CD4-positive, alpha-beta T cell (primary cell): Measurements from ENCODE around the gene ALPL. TPM values are rescaled to one million over a fixed set of nuclear protein-coding genes. Genes with fewer than 3 reads are reported as not detected.

Experiments
- ATAC-seq: fragments of 200-7000 bp; cut with Tn5 transposase; one replicate; pipeline ENCODE4 v1.10.0; 2022; ENCODE audit warnings: mild to moderate bottlenecking; ENCODE audit not compliant: poor library complexity
- CTCF ChIA-PET: fragments of 350-600 bp; sonication (Branson Sonifier 250); formaldehyde crosslinking; loops from one replicate; lab custom pipeline; 2021; ENCODE audit warnings: antibody characterized with exemption, inconsistent platforms; lab: Charles Lee
- POLR2A ChIA-PET: fragments of 350-600 bp; sonication (Branson Sonifier 250); formaldehyde crosslinking; loops from one replicate; lab custom pipeline; 2021; ENCODE audit warnings: antibody characterized with exemption, inconsistent platforms; lab: Charles Lee
- DNase-seq, 14 experiments: peaks; one replicate each; pipeline ENCODE4 v3.0.0-alpha.2; 2013 to 2020; ENCODE audit warnings: mixed read lengths in 2 of 14
- H3K27ac ChIP-seq, 2 donors: one replicate each; pipeline versions ENCODE4 v1.5.1 to v1.7.0; 2013; ENCODE audit warnings: low read length in 2 of 2, low read depth in 1 of 2, mild to moderate bottlenecking in 1 of 2
- H3K27me3 ChIP-seq, 2 experiments: 1 replicate in 1 of 2; 2 replicates in 1 of 2; pipeline versions ENCODE4 v1.6.1 to v1.7.0; 2013; ENCODE audit warnings: low read length in 2 of 2, control low read depth in 1 of 2, mild to moderate bottlenecking in 1 of 2, moderate library complexity in 1 of 2; ENCODE audit not compliant: insufficient read depth in 2 of 2, control insufficient read depth in 1 of 2
- H3K36me3 ChIP-seq: one replicate; pipeline ENCODE4 v1.6.1; 2013; ENCODE audit warnings: low read length, control low read depth; ENCODE audit not compliant: insufficient read depth
- H3K4me1 ChIP-seq: one replicate; pipeline ENCODE4 v1.6.1; 2013; ENCODE audit warnings: low read length, control low read depth; ENCODE audit not compliant: insufficient read depth
- H3K4me3 ChIP-seq: one replicate; pipeline ENCODE4 v1.5.1; 2013; ENCODE audit warnings: mild to moderate bottlenecking, low read length, moderate library complexity
- H3K9me3 ChIP-seq, 2 experiments: 1 replicate in 1 of 2; 2 replicates in 1 of 2; pipeline versions ENCODE4 v1.6.1 to v1.7.0; 2013; ENCODE audit warnings: low read length in 2 of 2, mild to moderate bottlenecking in 2 of 2, control low read depth in 1 of 2, moderate library complexity in 1 of 2; ENCODE audit not compliant: control insufficient read depth in 1 of 2, insufficient read depth in 1 of 2
- H3K27ac Mint-ChIP-seq: one replicate; pipeline ENCODE4 v1.8.0; 2020; ENCODE audit warnings: mixed read lengths
- H3K27me3 Mint-ChIP-seq: one replicate; pipeline ENCODE4 v1.8.0; 2021; ENCODE audit warnings: mixed read lengths
- H3K36me3 Mint-ChIP-seq: one replicate; pipeline ENCODE4 v1.8.0; 2021; ENCODE audit warnings: low read depth, mixed read lengths
- H3K4me1 Mint-ChIP-seq: one replicate; pipeline ENCODE4 v1.8.0; 2021; ENCODE audit warnings: low read depth, mixed read lengths
- H3K4me3 Mint-ChIP-seq: one replicate; pipeline ENCODE4 v1.8.0; 2020; ENCODE audit warnings: mild to moderate bottlenecking, mixed read lengths
- H3K9me3 Mint-ChIP-seq: one replicate; pipeline ENCODE4 v1.8.0; 2020; ENCODE audit warnings: mixed read lengths
- intact Hi-C, 2 experiments: fragments of 100-400 bp; cut with DNase I in 1 of 2; cut with micrococcal nuclease in 1 of 2; formaldehyde crosslinking; loops; one replicate each; pipeline versions ENCODE4 v1.15.1 to v1.9.0; 2023 to 2025; cut with DNase I, micrococcal nuclease
- total RNA-seq, 174 experiments: library from RNA in 2 of 174; stranded (reverse) in 2 of 174; gene quantifications; one replicate each; pipeline ENCODE4 v1.2.3 and lab custom pipeline; 2021 to 2026
- TF ChIP-seq, protein P1 (sequence below): fragments of 200-600 bp; IDR thresholded peaks from one replicate; pipeline ENCODE4 v1.8.0; 2022; ENCODE audit warnings: antibody characterized with exemption, mild to moderate bottlenecking

ALPL gene
- total RNA-seq, 2 experiments from 2014 or later: not detected

GRCh38 chr1:21541329-21541728, 32.1 kb downstream of the ALPL start:
- ChIA-PET POLR2A (no interaction called here), CTCF (no interaction called here)
- ATAC-seq (no peak), DNase-seq (no peak)
- H3K36me3 Mint-ChIP-seq: no peaks in the 10 kb centered on the region
- no peak overlapping the region for H3K4me3 ChIP-seq
- peaks cover 47% of the 10 kb centered on the region for H3K27me3 Mint-ChIP-seq
- peaks cover 7 to 11% of the 10 kb centered on the region in 2 experiments for H3K27me3 ChIP-seq
- H3K9me3 ChIP-seq: peaks cover 0 to 4% of the 10 kb centered on the region in 2 experiments
- H3K27ac ChIP-seq: no peak overlapping the region
- no peaks in the 10 kb centered on the region for H3K9me3 Mint-ChIP-seq
- H3K4me1 Mint-ChIP-seq: no peaks in the 10 kb centered on the region
- TF ChIP-seq, protein P1, sequence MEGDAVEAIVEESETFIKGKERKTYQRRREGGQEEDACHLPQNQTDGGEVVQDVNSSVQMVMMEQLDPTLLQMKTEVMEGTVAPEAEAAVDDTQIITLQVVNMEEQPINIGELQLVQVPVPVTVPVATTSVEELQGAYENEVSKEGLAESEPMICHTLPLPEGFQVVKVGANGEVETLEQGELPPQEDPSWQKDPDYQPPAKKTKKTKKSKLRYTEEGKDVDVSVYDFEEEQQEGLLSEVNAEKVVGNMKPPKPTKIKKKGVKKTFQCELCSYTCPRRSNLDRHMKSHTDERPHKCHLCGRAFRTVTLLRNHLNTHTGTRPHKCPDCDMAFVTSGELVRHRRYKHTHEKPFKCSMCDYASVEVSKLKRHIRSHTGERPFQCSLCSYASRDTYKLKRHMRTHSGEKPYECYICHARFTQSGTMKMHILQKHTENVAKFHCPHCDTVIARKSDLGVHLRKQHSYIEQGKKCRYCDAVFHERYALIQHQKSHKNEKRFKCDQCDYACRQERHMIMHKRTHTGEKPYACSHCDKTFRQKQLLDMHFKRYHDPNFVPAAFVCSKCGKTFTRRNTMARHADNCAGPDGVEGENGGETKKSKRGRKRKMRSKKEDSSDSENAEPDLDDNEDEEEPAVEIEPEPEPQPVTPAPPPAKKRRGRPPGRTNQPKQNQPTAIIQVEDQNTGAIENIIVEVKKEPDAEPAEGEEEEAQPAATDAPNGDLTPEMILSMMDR: no peak
- no peaks in the 10 kb centered on the region for H3K36me3 ChIP-seq
- intact Hi-C loops: no loop called here
- H3K4me3 Mint-ChIP-seq: no peak overlapping the region
- no peaks in the 10 kb centered on the region for H3K4me1 ChIP-seq
- H3K27ac Mint-ChIP-seq: no peak overlapping the region

GRCh38 chr1:21541835-21542234, 32.6 kb downstream of the ALPL start:
- Histone ChIP-seq H3K9me3 (peaks cover 0 to 4% of the 10 kb centered on the region in 2 experiments), H3K27ac (no peak overlapping the region), H3K4me3 (no peak overlapping the region), H3K4me1 (no peaks in the 10 kb centered on the region), H3K27me3 (peaks cover 7 to 11% of the 10 kb centered on the region in 2 experiments), H3K36me3 (no peaks in the 10 kb centered on the region)
- Mint-ChIP-seq H3K27ac (no peak overlapping the region), H3K27me3 (peaks cover 46% of the 10 kb centered on the region), H3K4me3 (no peak overlapping the region), H3K4me1 (no peaks in the 10 kb centered on the region), H3K9me3 (no peaks in the 10 kb centered on the region), H3K36me3 (no peaks in the 10 kb centered on the region)
- TF ChIP-seq, protein P1: no peak
- intact Hi-C loops: no loop called here
- ChIA-PET CTCF (no interaction called here), POLR2A (no interaction called here)
- no peak for ATAC-seq
- DNase-seq: no peak

DNA sequence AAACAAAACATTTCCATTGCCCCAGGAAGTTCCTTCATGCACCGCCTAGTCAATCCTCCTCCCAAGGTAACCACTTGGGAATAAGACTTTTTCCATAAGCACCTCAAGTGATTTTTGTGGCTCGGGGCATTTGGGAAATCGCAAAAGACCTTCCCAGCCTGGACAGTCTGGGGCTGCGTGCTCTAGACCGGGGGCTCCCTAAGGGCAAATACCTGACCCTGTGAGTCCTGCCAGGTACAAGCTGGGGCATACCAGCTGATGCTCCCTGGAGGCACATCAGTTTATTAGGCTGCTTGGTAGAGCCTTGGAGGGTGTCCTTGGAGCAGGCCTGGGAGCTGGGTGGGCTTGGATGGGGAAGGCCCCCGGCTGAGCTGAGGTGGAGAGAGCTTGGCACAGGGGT, 34.4 kb downstream of the ALPL start:
- no peak overlapping the region for H3K4me3 ChIP-seq
- no peak for DNase-seq
- ChIA-PET CTCF (no interaction called here), POLR2A (no interaction called here)
- H3K36me3 ChIP-seq: no peaks in the 10 kb centered on the region
- no peak for ATAC-seq
- H3K27me3 Mint-ChIP-seq: peaks cover 39% of the 10 kb centered on the region
- intact Hi-C loops: no loop called here
- H3K9me3 ChIP-seq: peaks cover 0 to under 1% of the 10 kb centered on the region in 2 experiments
- H3K9me3 Mint-ChIP-seq: no peaks in the 10 kb centered on the region
- TF ChIP-seq, protein P1: no peak
- H3K4me1 ChIP-seq: no peaks in the 10 kb centered on the region
- no peak overlapping the region for H3K27ac Mint-ChIP-seq
- no peaks in the 10 kb centered on the region for H3K4me1 Mint-ChIP-seq
- no peak overlapping the region for H3K4me3 Mint-ChIP-seq
- H3K27ac ChIP-seq: no peak overlapping the region
- no peaks in the 10 kb centered on the region for H3K36me3 Mint-ChIP-seq
- H3K27me3 ChIP-seq: peaks cover 5 to 7% of the 10 kb centered on the region in 2 experiments
